Lung (tissue), 12 donors: ENCODE measurements around the gene PDK2. TPM values are rescaled to one million over a fixed set of nuclear protein-coding genes. Genes with fewer than 3 reads are reported as not detected.
A peak's percentile ranks its signal among the peaks of the same experiment; 100 is the strongest.

ENCODE experiments used
- ATAC-seq: fragments of 200-7000 bp; cut with Tn5 transposase; one replicate; pipeline ENCODE4 v1.9.1; 2020; ENCODE audit warnings: moderate number of reproducible peaks; ENCODE audit not compliant: insufficient read depth, low FRiP score
- DNase-seq, 3 donors: peaks; one replicate each; pipeline ENCODE4 v3.0.0-alpha.2; 2013 to 2017
- H3K27ac ChIP-seq, 2 donors: one replicate each; pipeline ENCODE4 v1.5.1; 2013; ENCODE audit warnings: mild to moderate bottlenecking in 2 of 2, moderate library complexity in 2 of 2, control low read depth in 1 of 2, inconsistent platforms in 1 of 2, low read depth in 1 of 2, low read length in 1 of 2
- H3K27me3 ChIP-seq, 3 donors: one replicate each; pipeline ENCODE4 v1.5.1; 2013; ENCODE audit warnings: low read length in 2 of 3; ENCODE audit not compliant: control insufficient read depth in 3 of 3, insufficient read depth in 3 of 3
- H3K36me3 ChIP-seq, 4 donors: one replicate each; pipeline ENCODE4 v1.5.1; 2013; ENCODE audit warnings: low read length in 4 of 4, mild to moderate bottlenecking in 1 of 4, moderate library complexity in 1 of 4; ENCODE audit not compliant: control insufficient read depth in 4 of 4, insufficient read depth in 4 of 4
- H3K4me1 ChIP-seq, 5 donors: one replicate each; pipeline ENCODE4 v1.5.1; 2013; ENCODE audit warnings: low read length in 5 of 5, mild to moderate bottlenecking in 2 of 5, moderate library complexity in 1 of 5; ENCODE audit not compliant: control insufficient read depth in 5 of 5, insufficient read depth in 5 of 5
- H3K4me3 ChIP-seq: one replicate; pipeline ENCODE4 v1.5.1; 2013; ENCODE audit warnings: mild to moderate bottlenecking, control low read depth, moderate library complexity
- H3K9ac ChIP-seq, 2 donors: one replicate each; pipeline ENCODE4 v1.5.1; 2013; ENCODE audit warnings: low read length in 2 of 2, control low read depth in 1 of 2; ENCODE audit not compliant: insufficient read depth in 1 of 2
- H3K9me3 ChIP-seq, 4 donors: one replicate each; pipeline ENCODE4 v1.5.1; 2013; ENCODE audit warnings: low read length in 3 of 4, mild to moderate bottlenecking in 1 of 4, moderate library complexity in 1 of 4; ENCODE audit not compliant: control insufficient read depth in 4 of 4, insufficient read depth in 3 of 4
- WGBS, 2 donors: extraction: QIAGEN DNeasy Blood & Tissue Kit; methylation state at CpG; one replicate each; pipeline ENCODE4 v1.1.7; 2013; 5-methylcytosine and 5-hydroxymethylcytosine counted together
- polyA plus RNA-seq, 2 donors: library from polyadenylated mRNA; stranded (reverse); fragments of 200-250 nt; gene quantifications; one replicate each; pipeline ENCODE4 v1.2.1, GENCODE V29; 2013
- total RNA-seq, 2 donors: library from RNA; depleted of rRNA in 1 of 2; stranded (reverse); fragments of >200 nt in 1 of 2; gene quantifications; one replicate each; pipeline ENCODE4 v1.2.1, GENCODE V29; 2014 to 2021
- TF ChIP-seq, protein P1 (sequence below): IDR thresholded peaks from 2 replicates; pipeline ENCODE4 v1.5.1; 2012; ENCODE audit warnings: mild to moderate bottlenecking; ENCODE audit errors: control extremely low read depth, extremely low read depth
- donor health status: control.
- donor health status: control.
- donor health status: Bipolar disorder and iron deficiency.
- donor health status: healthy.
- donor health status: DM: yes; HTN: yes; CAD: no.

PDK2 gene
- total and polyA plus RNA-seq, 4 donors, result 10.0 to 27.8 (median 19.4) TPM

DNA sequence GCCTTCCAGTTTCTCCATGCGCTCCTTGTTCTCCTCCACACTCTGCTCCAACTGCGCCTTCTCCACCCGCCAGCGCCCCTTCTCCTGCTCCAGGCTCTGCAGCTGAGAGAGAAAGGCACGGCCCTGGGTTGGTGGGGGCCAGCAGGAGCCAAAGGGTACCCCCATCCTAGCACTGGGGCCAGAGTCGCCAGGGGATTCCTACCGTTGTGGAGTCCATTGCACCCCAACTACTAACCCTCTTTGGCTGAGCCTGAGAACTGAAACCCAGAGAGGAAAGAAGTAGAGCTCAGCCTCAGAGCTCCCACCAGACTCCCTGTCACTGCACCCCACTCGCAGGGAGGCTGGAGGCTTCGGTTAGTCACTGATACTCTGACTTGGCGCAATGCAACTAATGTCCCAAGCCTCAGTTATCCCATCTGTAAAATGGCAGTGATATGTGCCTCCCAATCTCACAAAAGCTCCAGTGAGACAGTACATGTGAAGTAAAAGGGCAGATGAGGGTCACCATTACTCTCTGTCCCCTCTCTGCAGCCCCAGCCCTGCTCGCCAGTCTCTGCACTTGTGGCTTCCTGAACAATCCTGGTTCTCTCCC, 41.0 kb downstream of the PDK2 start:
- WGBS, 2 donors, result 94 to 96% methylated on average over 11 of the region's 11 CpGs
- TF ChIP-seq, protein P1, sequence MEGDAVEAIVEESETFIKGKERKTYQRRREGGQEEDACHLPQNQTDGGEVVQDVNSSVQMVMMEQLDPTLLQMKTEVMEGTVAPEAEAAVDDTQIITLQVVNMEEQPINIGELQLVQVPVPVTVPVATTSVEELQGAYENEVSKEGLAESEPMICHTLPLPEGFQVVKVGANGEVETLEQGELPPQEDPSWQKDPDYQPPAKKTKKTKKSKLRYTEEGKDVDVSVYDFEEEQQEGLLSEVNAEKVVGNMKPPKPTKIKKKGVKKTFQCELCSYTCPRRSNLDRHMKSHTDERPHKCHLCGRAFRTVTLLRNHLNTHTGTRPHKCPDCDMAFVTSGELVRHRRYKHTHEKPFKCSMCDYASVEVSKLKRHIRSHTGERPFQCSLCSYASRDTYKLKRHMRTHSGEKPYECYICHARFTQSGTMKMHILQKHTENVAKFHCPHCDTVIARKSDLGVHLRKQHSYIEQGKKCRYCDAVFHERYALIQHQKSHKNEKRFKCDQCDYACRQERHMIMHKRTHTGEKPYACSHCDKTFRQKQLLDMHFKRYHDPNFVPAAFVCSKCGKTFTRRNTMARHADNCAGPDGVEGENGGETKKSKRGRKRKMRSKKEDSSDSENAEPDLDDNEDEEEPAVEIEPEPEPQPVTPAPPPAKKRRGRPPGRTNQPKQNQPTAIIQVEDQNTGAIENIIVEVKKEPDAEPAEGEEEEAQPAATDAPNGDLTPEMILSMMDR, result no peak
- no peaks in the 10 kb centered on the region for H3K27me3 ChIP-seq
- DNase-seq (no peak), ATAC-seq (no peak)
- H3K4me1 ChIP-seq, result peaks cover 0 to 12% (median 4%) of the 10 kb centered on the region in 5 donors
- no peaks in the 10 kb centered on the region for H3K9me3 ChIP-seq
- no peak overlapping the region for H3K27ac ChIP-seq
- H3K4me3 ChIP-seq, result no peak overlapping the region
- no peak overlapping the region for H3K9ac ChIP-seq
- H3K36me3 ChIP-seq, result peaks cover 22 to 66% (median 34%) of the 10 kb centered on the region in 4 donors

GRCh38 chr17:50137042-50137441, 41.9 kb downstream of the PDK2 start:
- H3K9ac ChIP-seq, result no peak overlapping the region
- WGBS, 2 donors, result 90 to 93% methylated on average over 4 of the region's 4 CpGs
- H3K4me1 ChIP-seq, result peaks cover 0 to 16% (median 4%) of the 10 kb centered on the region in 5 donors
- H3K36me3 ChIP-seq, result peaks cover 23 to 72% (median 36%) of the 10 kb centered on the region in 4 donors
- no peak for DNase-seq
- no peaks in the 10 kb centered on the region for H3K9me3 ChIP-seq
- no peaks in the 10 kb centered on the region for H3K27me3 ChIP-seq
- TF ChIP-seq, protein P1, result no peak
- H3K27ac ChIP-seq, result no peak overlapping the region
- H3K4me3 ChIP-seq, result no peak overlapping the region
- no peak for ATAC-seq

DNA sequence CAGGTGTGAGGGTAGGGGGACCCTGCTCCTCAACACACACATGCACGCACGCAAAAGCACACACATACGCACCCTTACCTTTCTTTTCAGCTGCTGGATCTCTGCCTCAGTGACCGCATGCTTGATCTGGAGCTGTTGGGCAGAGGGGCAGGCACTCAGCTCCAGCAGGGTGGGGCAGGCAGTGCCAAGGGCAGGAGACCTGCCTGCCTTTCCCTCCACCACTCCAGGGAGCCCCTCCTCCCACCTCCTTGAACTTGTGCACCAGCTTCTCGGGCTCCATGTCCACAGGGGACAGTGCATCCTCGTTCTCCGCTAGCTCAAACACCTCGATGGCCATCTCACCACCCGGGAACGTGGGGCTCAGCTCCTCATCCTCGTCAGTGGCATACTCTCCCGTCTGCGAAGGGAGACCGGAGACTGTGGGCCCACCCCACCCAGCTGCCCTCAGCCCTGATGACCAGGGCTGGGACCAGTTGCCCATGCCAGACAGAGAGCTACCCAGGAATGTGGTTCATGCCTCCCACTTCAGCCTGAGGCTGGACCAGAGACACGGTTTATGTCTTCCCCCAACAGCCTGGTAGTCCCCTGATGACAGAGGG, 44.1 kb downstream of the PDK2 start:
- DNase-seq, result no peak
- Histone ChIP-seq H3K9me3 (no peaks in the 10 kb centered on the region), H3K27ac (peak overlapping the region in 1 of 2 donors; percentile 18), H3K9ac (no peak overlapping the region), H3K27me3 (no peaks in the 10 kb centered on the region), H3K4me1 (peaks cover 0 to 22% (median 0%) of the 10 kb centered on the region in 5 donors), H3K36me3 (peaks cover 23 to 93% (median 47%) of the 10 kb centered on the region in 4 donors), H3K4me3 (no peak overlapping the region)
- TF ChIP-seq, protein P1, result no peak
- no peak for ATAC-seq
- WGBS, 2 donors, result 88% methylated on average over 15 of the region's 15 CpGs
